Stimulated activated CD4-positive, alpha-beta T cell treated with anti-CD3 and anti-CD28 coated beads, Interleukin-1b, Interleukin-23, amount 100 ng/mL, for 1 hour (primary cell): ENCODE results near the gene OR10H5.
"Not testable (repeated sequence)": the region's sequence is repeated elsewhere in the genome, so short reads cannot be mapped to it uniquely, and the experiment has no call there.

Experiments used
- DNase-seq, 2 donors: peaks; one replicate each; pipeline ENCODE4 v3.0.0-alpha.2; 2020; ENCODE audit warnings: low read depth in 2 of 2

The OR10H5 gene

DNA sequence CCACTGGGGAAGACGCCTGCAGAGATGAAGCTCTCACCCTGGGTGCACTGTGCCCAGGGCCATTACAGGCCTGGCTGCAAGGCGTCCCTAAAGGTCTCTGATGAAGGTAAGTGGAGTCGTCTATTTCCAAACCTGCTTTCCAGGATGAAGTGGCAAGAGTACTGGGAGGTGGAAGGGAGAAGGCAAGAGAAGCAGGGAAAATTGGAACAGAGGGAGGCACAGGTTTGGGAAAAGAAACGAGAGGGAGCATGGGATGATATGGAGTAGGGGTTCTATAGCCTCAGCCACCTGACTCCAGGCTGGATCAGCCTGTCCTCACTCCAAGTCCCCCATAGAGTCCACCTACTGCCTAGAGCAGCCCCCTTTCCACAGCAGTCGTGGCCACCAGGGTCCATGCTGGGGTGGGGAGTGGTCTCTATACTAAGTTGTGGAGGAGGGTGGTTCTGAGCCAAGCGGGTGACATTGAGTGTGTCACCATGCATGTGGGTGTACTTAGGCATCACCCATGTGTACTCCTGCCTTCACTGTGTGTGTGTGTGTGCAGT is at the start of gene OR10H5:
OR10H5 (plus strand) TSS at position 51 of the 545 bp plus-strand sequence. CDS start 6,388 bp downstream, outside the sequence.
- DNase-seq: no peak

DNA sequence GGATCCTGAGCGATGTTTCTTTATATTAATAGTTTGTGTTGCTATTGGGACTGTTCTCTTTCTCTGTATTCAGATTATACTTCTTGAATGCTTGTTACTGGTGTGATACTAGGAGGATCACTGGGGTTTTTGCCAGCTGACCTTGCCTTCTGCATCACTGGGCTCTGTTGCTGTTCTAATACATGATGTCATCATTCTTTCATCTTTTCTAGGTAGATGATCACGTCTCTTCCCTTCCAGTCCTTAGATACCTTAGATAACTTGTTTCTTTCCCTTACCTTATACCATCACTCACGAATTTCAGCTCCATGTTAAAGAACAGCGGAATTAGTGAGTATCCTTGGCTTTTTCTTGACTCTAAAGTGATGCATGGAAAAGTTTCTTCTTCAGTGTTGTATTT is 49.7 kb upstream of the OR10H5 start, which contains the start of gene OR10H3:
OR10H3 (plus strand) TSS at position 264 of the 400 bp plus-strand sequence. CDS start 3,408 bp downstream, outside the sequence.
- no peak for DNase-seq

DNA sequence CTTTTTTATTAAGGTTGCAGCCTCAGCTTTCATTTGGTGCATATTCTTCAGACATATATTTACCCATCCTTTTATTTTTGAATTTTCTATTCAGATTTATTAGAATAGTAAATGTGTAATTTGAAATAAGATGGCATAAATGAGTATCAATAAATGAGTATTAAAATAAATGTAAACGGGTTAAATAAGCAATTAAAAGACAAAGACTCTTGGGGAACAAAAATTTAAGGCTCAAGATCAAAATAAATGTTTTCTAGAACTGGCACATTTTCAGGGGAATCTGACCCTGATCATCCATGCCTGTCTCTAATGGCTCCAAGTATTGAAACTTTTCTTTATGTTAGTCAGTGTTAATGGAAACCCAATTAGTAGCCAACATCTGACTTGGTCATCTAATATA is 46.7 kb upstream of the OR10H5 start:
- DNase-seq: no peak

DNA sequence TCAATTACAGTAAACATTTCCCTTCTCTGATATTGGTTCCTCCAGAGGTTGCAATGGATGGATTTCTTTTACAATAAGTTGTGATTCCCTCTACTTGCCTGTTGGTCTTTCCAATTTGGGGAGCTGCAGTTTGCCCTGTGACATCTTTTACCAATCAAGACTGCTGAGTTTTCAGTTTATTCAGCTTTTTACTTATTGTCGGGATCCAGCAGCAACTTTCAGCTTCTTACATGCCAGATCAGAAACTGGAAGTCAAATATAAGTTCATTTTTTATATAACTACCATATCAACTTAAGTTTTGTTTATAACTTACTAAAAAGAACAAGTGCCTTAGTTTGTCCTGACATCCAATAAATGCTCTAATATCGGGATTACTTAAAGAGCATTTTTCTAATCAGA is 39.2 kb upstream of the OR10H5 start:
- DNase-seq: no peak

DNA sequence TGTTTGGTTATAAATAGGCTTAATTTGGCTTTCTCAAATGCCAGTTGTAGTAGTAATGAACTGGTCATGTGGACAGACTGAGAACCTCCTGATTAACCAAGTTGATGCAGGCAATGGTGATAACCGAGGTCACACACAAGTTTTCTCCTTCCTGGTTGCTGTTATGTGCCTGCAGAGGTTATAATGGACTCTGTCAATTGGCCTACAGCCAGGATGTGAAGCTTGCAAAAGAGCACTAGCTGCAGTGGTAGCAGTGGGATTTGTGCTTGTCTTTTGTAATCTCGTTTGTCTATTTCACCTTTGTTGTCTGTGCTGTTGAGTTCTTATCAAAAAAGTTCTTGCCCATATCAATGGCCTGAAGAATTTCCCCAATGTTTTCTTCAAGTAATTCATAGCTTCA is 29.1 kb upstream of the OR10H5 start:
- DNase-seq: no peak

- DNase-seq: no peak
Observed at GRCh38 chr19:15759962-15760565, 27.4 kb upstream of the OR10H5 start.

DNA sequence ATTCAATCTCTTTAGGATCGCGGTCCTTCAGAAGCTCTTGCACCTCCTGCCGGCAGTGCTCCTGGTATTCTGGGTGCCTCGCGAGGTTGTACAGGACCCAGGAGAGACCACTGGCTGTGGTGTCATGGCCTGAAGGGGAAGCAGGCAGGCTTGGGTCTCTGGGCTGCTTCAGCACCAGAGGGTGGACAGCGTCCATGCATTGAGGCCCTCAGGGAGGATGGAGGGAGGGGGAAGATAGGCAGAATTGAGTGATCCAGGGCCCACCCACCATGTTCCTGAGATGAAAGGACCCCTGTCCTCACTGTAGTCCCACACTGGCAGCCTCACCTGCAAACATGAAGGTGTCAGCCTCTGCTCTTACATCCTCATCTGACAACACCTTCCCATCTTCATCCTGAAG is 17.9 kb upstream of the OR10H5 start:
- no peak for DNase-seq

GRCh38 chr19:15774159-15774558 is 13.3 kb upstream of the OR10H5 start:
- DNase-seq: not testable (repeated sequence)

DNA sequence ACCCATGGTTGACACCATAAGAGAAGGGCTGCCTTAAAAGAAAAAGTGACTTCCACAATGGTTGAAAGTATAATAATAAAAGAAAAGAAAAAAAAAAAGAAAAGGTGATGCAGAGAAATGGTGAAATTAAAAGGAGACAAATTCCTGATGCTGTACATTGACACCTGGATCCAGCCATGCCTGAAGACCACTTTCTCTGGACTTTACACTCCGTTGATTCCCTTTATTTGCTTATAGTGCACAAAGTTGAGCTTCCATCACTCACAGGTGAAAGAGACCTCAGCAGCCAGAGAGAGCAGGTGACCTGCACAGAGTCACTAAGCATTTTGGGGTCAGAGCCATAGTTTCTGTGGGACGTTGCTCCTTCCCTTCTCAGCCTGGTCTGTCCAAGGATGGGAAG is 12.2 kb upstream of the OR10H5 start:
- DNase-seq: no peak

GRCh38 chr19:15776264-15776663 is 11.2 kb upstream of the OR10H5 start:
- DNase-seq: no peak

- DNase-seq: no peak
Observed at GRCh38 chr19:15776991-15777970, 10.2 kb upstream of the OR10H5 start.

DNA sequence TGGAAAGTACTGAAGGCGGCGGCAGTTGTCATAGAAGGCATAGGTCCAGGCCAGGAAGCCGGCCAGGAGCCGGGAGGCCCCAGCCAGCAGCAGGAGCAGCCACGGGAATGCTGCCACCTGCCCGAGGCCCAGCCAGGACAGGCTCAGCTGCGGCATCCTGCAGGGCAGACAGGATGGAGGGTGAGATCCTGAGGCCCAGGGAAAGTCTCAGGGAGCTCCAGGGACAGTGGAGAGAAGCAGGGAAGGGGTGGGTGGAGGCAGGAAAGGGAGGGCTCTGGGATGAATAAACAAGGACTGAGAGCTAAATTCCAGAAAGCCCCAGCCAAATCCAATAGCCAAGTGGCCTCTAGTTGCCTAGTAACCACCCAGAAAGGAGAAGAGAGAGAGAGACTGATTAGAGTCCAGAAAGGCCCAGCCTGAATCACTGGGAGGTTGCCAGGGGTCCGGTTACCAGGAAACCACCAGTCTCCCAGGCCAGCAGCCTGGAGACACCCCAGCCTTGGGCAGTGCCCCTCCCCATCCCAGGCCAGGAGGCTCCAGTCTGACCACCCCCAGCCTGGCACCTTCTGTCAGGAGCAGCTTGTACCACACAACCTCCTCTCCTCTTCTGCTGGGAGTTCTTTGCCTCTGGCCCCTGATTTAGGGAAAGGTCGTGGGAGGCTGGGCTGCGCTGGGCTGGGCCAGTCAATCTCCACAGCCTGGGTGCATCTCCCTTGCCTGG is 7.5 kb upstream of the OR10H5 start:
- DNase-seq: no peak

DNA sequence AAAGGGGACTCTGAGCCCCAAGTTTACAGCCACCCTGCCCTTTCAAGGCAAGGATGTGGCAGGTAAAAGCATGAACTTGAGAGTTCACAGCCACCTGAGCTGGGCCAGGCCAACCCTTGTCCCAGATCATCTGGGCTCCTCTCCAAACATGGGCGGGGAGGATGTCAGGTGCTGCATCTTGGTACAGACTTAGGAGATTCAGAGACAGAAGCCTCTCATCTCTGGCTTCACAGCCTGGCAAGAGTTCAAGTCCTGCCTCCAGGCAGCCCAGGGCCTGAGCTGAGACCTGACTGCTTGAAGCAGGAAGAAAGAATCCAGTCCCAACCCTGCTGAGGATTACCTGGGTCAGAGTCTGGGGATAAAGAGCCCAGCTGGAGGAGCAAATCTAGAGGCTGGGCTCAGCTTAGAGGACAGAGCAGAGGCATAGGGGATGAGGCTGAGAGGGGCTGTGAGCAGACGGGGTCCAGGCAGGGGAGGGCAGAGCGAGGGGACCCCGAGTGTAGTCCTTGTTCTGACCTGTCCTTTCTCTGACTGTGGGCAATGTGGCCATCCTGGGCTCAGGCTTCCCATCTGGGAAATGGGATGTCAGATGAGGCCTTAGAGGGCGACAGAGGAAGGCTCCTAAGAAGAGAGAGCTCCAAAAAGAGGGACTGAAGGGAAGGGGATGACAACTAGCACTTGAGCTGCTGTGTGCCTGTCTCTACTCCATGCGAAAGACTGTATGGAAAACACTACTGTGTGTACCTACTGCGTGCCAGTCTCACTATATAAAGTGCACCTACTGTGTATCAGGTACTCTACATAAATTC is 6.6 kb upstream of the OR10H5 start:
- DNase-seq: no peak

- DNase-seq: no peak
Observed at GRCh38 chr19:15781661-15782060, 5.8 kb upstream of the OR10H5 start.

GRCh38 chr19:15782211-15782610 is 5.2 kb upstream of the OR10H5 start:
- DNase-seq: no peak

GRCh38 chr19:15782896-15783295 is 4.6 kb upstream of the OR10H5 start:
- not testable (repeated sequence) for DNase-seq

- no peak for DNase-seq
Observed at GRCh38 chr19:15788594-15789270, 1.3 kb downstream of the OR10H5 start.

- no peak for DNase-seq
Observed at GRCh38 chr19:15790096-15790495, 2.6 kb downstream of the OR10H5 start.

- DNase-seq: not testable (repeated sequence)
Observed at GRCh38 chr19:15794279-15794678, 6.8 kb downstream of the OR10H5 start.

DNA sequence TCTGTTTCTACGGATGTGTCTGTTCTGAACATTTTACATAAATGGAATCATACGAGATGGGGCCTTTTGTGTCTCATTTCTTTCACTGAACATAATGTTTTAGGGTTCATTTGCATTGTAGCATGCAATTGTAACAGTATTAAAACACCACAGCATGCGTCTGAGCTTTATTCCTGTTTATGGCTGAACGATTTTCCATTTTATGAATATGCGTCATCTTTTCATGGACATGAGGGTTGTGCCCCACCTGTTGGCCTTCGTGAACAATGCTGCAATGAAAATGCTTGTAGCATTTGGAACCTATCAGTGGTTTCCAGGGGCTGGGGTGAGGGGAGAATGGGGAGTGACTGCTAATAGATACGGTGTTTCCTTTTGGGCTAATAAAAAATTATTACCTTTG is 22.9 kb downstream of the OR10H5 start:
- no peak for DNase-seq

- DNase-seq: no peak
Observed at GRCh38 chr19:15811476-15811875, 24.0 kb downstream of the OR10H5 start.
